Upper lobe of left lung (tissue), 6 donors: ENCODE data around the gene SYNPO. TPM values are rescaled to one million over a fixed set of nuclear protein-coding genes. Genes with fewer than 3 reads are reported as not detected.

Source experiments
- ATAC-seq, 2 donors: fragments of 200-7000 bp; cut with Tn5 transposase; one replicate each; pipeline ENCODE4 v1.9.1; 2022; ENCODE audit warnings: mild to moderate bottlenecking in 2 of 2, moderate library complexity in 2 of 2; ENCODE audit not compliant: low FRiP score in 2 of 2
- DNase-seq, 2 donors: peaks; one replicate each; pipeline ENCODE4 v3.0.0-alpha.2; 2019 to 2020
- H3K27ac ChIP-seq, 4 donors: fragments of 200-600 bp; sonication (generic); one replicate each; pipeline ENCODE4 v1.5.1; 2016 to 2019
- H3K27me3 ChIP-seq, 4 donors: fragments of 200-600 bp; sonication (generic); one replicate each; pipeline ENCODE4 v1.5.1; 2017 to 2019
- H3K36me3 ChIP-seq, 4 donors: fragments of 200-600 bp; sonication (generic); one replicate each; pipeline ENCODE4 v1.5.1; 2016 to 2019
- H3K4me1 ChIP-seq, 4 donors: fragments of 200-600 bp; sonication (generic); one replicate each; pipeline ENCODE4 v1.5.1; 2018 to 2019
- H3K4me3 ChIP-seq, 4 donors: fragments of 200-600 bp; sonication (generic); one replicate each; pipeline ENCODE4 v1.5.1; 2017 to 2019; ENCODE audit warnings: mild to moderate bottlenecking in 2 of 4, moderate library complexity in 1 of 4
- H3K9me3 ChIP-seq, 4 donors: fragments of 200-600 bp; sonication (generic); one replicate each; pipeline ENCODE4 v1.5.1; 2018 to 2019
- CTCF ChIP-seq, 6 experiments: fragments of 450-650 bp in 4 of 6; fragments of 200-600 bp in 2 of 6; sonication (generic) in 2 of 6; IDR thresholded peaks; one replicate each; pipeline ENCODE4 v1.5.1; 2016 to 2019; ENCODE audit warnings: antibody characterized with exemption in 6 of 6
- EP300 ChIP-seq, 4 donors: sonication (generic); formaldehyde crosslinking; IDR thresholded peaks; one replicate each; pipeline ENCODE4 v1.5.1; 2017; ENCODE audit warnings: antibody characterized with exemption in 4 of 4, control low read depth in 2 of 4
- POLR2A ChIP-seq, 4 donors: fragments of 450-650 bp; IDR thresholded peaks; one replicate each; pipeline ENCODE4 v1.5.1; 2016 to 2017; ENCODE audit warnings: antibody characterized with exemption in 4 of 4, mild to moderate bottlenecking in 2 of 4
- POLR2AphosphoS5 ChIP-seq, 2 donors: sonication (generic); formaldehyde crosslinking; IDR thresholded peaks; one replicate each; pipeline ENCODE4 v1.5.1; 2017; ENCODE audit warnings: antibody characterized with exemption in 2 of 2
- WGBS, 2 donors: methylation state at CpG; one replicate each; pipeline ENCODE4 v1.1.5; 2017 to 2018; 5-methylcytosine and 5-hydroxymethylcytosine counted together
- total RNA-seq, 6 donors: library from RNA; depleted of rRNA in 4 of 6; stranded (reverse); fragments of >200 nt in 4 of 6; gene quantifications; one replicate each; pipeline versions ENCODE4 v1.1.0 to v1.2.1, GENCODE V29; 2016 to 2021
- donor health status: DM: no; HTN: no; CAD: no; lungs with moderate emphysema.
- donor health status: DM: no; HTN: yes; CAD: no; lungs with severe emphysema.

SYNPO gene
- total RNA-seq, 6 donors from 2014 or later = 41.9 to 150 (median 84.3) TPM

DNA sequence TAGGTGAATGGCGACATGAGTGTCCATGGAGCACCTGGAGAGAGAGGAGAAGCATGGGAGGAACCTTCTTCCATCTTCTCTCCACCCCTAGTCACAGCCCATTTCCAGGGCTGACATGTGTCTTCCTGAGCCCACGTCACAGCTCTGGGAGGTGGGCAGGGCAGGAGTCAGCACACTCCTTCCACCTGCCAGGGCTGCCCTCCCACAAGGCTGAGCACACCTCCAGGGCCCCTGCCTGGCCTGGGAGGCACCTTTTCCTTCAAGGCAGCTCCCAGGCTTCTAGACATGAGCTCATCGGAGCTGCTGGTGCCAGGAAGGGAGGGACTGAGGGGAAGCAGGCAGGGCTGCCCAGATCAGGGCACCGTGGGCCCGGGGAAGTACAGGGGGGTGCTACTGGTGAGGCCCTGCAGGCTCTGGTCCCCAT is 13.6 kb upstream of the SYNPO start:
- H3K9me3 ChIP-seq = no peaks in the 10 kb centered on the region
- H3K27me3 ChIP-seq = no peaks in the 10 kb centered on the region
- ATAC-seq (peak; percentile 52 to 68), DNase-seq (peak; percentile 52 to 66)
- peaks cover 54 to 75% (median 63%) of the 10 kb centered on the region in 4 donors for H3K4me1 ChIP-seq
- 43 to 48% methylated on average over 3 to 5 of the region's 5 CpGs for WGBS, 2 donors
- peak in 1 of 4 donors; percentile 20 for TF ChIP-seq POLR2A (IDR thresholded peaks at IDR 0.05)
- peak in 1 of 4 donors; percentile 47 for TF ChIP-seq EP300 (IDR thresholded peaks at IDR 0.05)
- peak; percentile 59 to 69 for TF ChIP-seq POLR2AphosphoS5 (IDR thresholded peaks at IDR 0.05)
- TF ChIP-seq CTCF (IDR thresholded peaks at IDR 0.05) = no peak
- peak overlapping the region in 3 of 4 donors; percentile 15 to 94 (median 84) for H3K4me3 ChIP-seq
- peaks cover 0 to 6% (median 0%) of the 10 kb centered on the region in 4 donors for H3K36me3 ChIP-seq
- H3K27ac ChIP-seq = peak overlapping the region; percentile 90 to 96 (median 94)

- TF ChIP-seq POLR2A (IDR thresholded peaks at IDR 0.05) = no peak
- TF ChIP-seq EP300 (IDR thresholded peaks at IDR 0.05) = no peak
- no peak for TF ChIP-seq CTCF (IDR thresholded peaks at IDR 0.05)
- no peak for TF ChIP-seq POLR2AphosphoS5 (IDR thresholded peaks at IDR 0.05)
- ATAC-seq (no peak), DNase-seq (no peak)
- H3K9me3 ChIP-seq = no peaks in the 10 kb centered on the region
- peak overlapping the region in 1 of 4 donors; percentile 14 for H3K4me3 ChIP-seq
- H3K36me3 ChIP-seq = peaks cover 0 to 6% (median 0%) of the 10 kb centered on the region in 4 donors
- H3K27me3 ChIP-seq = no peaks in the 10 kb centered on the region
- peaks cover 54 to 74% (median 69%) of the 10 kb centered on the region in 4 donors for H3K4me1 ChIP-seq
- peak overlapping the region; percentile 90 to 96 (median 94) for H3K27ac ChIP-seq
- WGBS, 2 donors = 70 to 74% methylated on average over 3 to 5 of the region's 5 CpGs
These were observed 12.5 kb upstream of the SYNPO start for GRCh38 chr5:150627731-150628545.

GRCh38 chr5:150628936-150629485 is 11.4 kb upstream of the SYNPO start:
- peak overlapping the region in 3 of 4 donors; percentile 39 to 96 (median 90) for H3K27ac ChIP-seq
- H3K4me1 ChIP-seq = peaks cover 48 to 66% (median 61%) of the 10 kb centered on the region in 4 donors
- no peak for ATAC-seq
- peaks cover 0 to 7% (median 0%) of the 10 kb centered on the region in 4 donors for H3K36me3 ChIP-seq
- no peak overlapping the region for H3K4me3 ChIP-seq
- no peaks in the 10 kb centered on the region for H3K9me3 ChIP-seq
- no peak for TF ChIP-seq POLR2AphosphoS5 (IDR thresholded peaks at IDR 0.05)
- no peak for TF ChIP-seq CTCF (IDR thresholded peaks at IDR 0.05)
- 84 to 85% methylated on average over 8 to 12 of the region's 12 CpGs for WGBS, 2 donors
- no peak for DNase-seq
- no peaks in the 10 kb centered on the region for H3K27me3 ChIP-seq

DNA sequence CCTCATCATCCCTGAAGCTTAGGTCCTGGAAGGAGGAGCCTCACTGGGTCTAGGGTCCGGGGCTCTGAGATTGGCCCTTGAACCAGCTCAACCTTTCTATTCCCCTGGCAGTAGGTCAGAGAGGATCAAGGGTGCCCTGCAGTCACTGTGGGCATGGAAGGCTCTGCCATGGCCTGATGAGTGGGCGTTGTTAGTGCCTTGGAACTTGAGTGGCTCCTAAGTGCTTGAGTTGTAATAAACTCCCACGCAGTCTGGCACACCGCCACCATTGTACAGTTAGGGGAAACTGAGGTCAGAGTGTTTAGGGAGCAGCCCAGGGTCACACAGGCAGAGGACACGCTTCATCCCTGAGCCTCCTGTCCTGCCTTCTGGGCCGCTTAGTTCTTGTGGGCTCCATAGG is 10.4 kb upstream of the SYNPO start:
- 85 to 87% methylated on average over 5 to 6 of the region's 6 CpGs for WGBS, 2 donors
- H3K27me3 ChIP-seq = no peaks in the 10 kb centered on the region
- peaks cover 42 to 59% (median 57%) of the 10 kb centered on the region in 4 donors for H3K4me1 ChIP-seq
- H3K27ac ChIP-seq = peak overlapping the region in 3 of 4 donors; percentile 26 to 90 (median 60)
- no peaks in the 10 kb centered on the region for H3K9me3 ChIP-seq
- ATAC-seq = no peak
- no peak overlapping the region for H3K4me3 ChIP-seq
- DNase-seq = no peak
- no peak for TF ChIP-seq POLR2AphosphoS5 (IDR thresholded peaks at IDR 0.05)
- no peak for TF ChIP-seq EP300 (IDR thresholded peaks at IDR 0.05)
- no peak for TF ChIP-seq CTCF (IDR thresholded peaks at IDR 0.05)
- TF ChIP-seq POLR2A (IDR thresholded peaks at IDR 0.05) = no peak
- peaks cover 0 to 10% (median 0%) of the 10 kb centered on the region in 4 donors for H3K36me3 ChIP-seq
